SK-N-SH treated with all-trans-retinoic acid at 6 μM for 48 hours (cell line): ENCODE results near the gene SLX4IP.

Experiments
- ARNTL ChIP-seq: fragments of 450-650 bp; formaldehyde crosslinking; IDR thresholded peaks from 2 replicates; pipeline ENCODE4 v1.5.0; 2020; ENCODE audit warnings: low read depth, mild to moderate bottlenecking, moderate library complexity, borderline replicate concordance
- ESRRG ChIP-seq: fragments of 250-450 bp; sonication (Bioruptor Pico); IDR thresholded peaks from 2 replicates; pipeline ENCODE4 v1.6.1; 2021; ENCODE audit warnings: mild to moderate bottlenecking
- OSR1 ChIP-seq: fragments of 250-450 bp; sonication (Bioruptor Pico); IDR thresholded peaks from 2 replicates; pipeline ENCODE4 v1.8.0; 2022; ENCODE audit warnings: moderate library complexity, mild to moderate bottlenecking, inconsistent platforms
- ZC3H10 ChIP-seq: fragments of 250-450 bp; sonication (Bioruptor Pico); IDR thresholded peaks from 2 replicates; pipeline ENCODE4 v1.5.1; 2021; ENCODE audit warnings: mild to moderate bottlenecking, moderate library complexity
- ZFP30 ChIP-seq: fragments of 450-650 bp; formaldehyde crosslinking; IDR thresholded peaks from 2 replicates; pipeline ENCODE4 v1.5.0; 2022; ENCODE audit warnings: mild to moderate bottlenecking, moderate library complexity
- TF ChIP-seq, protein P1 (sequence below): fragments of 250-450 bp; sonication (Bioruptor Pico); IDR thresholded peaks from 2 replicates; pipeline ENCODE4 v1.5.1; 2020; ENCODE audit warnings: low read depth, mild to moderate bottlenecking, moderate library complexity
- TF ChIP-seq, protein P2 (sequence below): fragments of 250-450 bp; sonication (Bioruptor Pico); IDR thresholded peaks from 2 replicates; pipeline ENCODE4 v1.8.0; 2020; ENCODE audit warnings: mild to moderate bottlenecking, moderate library complexity, borderline replicate concordance

DNA sequence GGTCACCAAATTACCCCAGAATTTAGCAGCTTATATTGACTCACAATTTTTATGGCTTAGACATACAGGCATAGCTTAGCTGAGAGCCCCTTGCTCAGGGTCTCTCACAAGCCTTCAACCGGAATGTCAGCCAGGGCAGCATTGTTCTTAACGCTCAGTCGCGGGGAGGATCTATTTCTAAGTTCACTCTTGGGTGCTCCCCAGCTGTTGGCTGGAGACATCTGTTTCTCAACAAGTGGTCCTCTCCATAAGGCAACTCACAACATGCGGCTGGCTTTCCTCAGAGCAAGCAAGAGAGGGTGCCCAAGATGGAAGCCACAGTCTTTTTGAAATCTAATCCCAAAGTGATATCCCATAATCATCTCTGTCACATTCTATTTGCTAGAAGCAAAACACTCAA is 46.6 kb downstream of the SLX4IP start:
- TF ChIP-seq ARNTL (CRISPR knock-in tag) (no peak), OSR1 (CRISPR knock-in tag) (no peak), ESRRG (CRISPR knock-in tag) (no peak), ZC3H10 (CRISPR knock-in tag) (no peak), ZFP30 (CRISPR knock-in tag) (no peak)
- TF ChIP-seq, protein P1, sequence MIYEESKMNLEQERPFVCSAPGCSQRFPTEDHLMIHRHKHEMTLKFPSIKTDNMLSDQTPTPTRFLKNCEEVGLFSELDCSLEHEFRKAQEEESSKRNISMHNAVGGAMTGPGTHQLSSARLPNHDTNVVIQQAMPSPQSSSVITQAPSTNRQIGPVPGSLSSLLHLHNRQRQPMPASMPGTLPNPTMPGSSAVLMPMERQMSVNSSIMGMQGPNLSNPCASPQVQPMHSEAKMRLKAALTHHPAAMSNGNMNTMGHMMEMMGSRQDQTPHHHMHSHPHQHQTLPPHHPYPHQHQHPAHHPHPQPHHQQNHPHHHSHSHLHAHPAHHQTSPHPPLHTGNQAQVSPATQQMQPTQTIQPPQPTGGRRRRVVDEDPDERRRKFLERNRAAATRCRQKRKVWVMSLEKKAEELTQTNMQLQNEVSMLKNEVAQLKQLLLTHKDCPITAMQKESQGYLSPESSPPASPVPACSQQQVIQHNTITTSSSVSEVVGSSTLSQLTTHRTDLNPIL (CRISPR knock-in tag) = no peak
- TF ChIP-seq, protein P2, sequence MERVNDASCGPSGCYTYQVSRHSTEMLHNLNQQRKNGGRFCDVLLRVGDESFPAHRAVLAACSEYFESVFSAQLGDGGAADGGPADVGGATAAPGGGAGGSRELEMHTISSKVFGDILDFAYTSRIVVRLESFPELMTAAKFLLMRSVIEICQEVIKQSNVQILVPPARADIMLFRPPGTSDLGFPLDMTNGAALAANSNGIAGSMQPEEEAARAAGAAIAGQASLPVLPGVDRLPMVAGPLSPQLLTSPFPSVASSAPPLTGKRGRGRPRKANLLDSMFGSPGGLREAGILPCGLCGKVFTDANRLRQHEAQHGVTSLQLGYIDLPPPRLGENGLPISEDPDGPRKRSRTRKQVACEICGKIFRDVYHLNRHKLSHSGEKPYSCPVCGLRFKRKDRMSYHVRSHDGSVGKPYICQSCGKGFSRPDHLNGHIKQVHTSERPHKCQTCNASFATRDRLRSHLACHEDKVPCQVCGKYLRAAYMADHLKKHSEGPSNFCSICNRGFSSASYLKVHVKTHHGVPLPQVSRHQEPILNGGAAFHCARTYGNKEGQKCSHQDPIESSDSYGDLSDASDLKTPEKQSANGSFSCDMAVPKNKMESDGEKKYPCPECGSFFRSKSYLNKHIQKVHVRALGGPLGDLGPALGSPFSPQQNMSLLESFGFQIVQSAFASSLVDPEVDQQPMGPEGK (CRISPR knock-in tag) = no peak
